ENCODE results near the gene CTXN1.

The CTXN1 gene

DNA sequence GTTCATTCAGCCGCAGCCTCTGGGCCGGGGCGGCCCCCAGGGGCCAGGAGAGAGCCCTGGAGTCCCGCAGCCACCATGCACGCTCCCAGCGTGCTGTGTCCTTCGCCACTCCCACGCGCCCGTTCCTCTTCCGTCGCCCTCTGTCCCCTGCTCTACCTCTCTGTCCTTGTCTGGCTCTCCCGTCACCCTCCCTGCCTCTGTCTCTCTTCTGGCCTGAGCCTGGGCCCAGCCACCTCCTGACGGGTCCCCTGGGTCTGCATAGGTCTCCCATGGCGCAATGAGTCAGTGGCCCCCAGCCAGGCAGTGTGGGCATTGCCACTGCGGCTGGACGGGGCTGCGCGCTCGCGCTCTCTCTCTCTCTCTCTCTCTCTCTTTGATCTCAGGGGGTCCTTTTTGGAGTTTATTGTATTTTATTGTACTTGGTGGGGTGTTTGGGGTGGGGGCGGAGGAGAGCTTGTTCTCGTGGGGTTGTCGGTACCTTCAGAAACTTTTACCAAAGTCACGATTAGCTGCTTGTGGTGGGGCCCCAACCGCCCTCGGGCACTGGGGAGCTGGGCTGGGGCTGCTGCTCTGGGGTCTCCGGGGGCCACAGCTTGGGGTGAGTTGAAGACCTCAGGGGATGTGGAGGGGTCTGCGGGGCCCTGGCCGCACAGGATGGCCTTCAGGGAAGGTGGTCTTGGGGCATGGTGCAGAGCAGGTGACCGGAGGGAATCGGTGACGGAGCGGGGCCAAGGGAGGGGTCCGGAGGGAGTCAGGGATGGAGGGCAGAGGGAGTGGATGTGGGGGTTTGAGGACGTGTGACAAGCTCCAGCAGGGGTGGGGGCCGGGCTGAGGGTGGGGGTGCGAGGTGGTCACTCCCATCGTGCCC lies 13.0 kb downstream of the CTXN1 start:
- DNase-seq, result no peak

DNA sequence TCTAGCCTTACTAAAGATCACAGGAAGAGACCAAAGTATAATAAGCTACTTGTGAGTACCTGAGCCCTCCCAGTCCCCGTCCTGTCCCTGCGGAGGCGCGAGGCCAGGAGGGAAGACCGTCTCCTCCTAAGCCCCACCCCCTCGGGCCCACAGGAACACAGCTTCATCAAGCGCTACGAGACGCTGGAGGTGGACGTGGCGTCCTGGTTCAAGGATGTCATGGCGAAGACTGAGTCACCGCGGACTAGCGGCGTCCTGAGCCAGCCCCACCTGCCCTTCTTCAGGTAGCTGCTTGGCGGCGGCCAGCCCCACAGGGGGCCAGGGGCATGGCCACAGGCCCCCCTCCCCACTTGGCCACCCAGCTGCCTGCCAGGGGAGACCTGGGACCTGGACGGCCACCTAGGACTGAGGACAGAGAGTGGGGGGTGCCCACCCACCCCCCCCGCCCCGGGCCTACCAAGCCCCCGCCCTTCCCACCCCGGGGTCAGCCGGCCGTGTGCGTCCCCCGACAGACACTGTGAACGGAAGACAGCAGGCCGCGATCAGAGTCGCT lies 13.7 kb downstream of the CTXN1 start:
- no peak for DNase-seq

DNA sequence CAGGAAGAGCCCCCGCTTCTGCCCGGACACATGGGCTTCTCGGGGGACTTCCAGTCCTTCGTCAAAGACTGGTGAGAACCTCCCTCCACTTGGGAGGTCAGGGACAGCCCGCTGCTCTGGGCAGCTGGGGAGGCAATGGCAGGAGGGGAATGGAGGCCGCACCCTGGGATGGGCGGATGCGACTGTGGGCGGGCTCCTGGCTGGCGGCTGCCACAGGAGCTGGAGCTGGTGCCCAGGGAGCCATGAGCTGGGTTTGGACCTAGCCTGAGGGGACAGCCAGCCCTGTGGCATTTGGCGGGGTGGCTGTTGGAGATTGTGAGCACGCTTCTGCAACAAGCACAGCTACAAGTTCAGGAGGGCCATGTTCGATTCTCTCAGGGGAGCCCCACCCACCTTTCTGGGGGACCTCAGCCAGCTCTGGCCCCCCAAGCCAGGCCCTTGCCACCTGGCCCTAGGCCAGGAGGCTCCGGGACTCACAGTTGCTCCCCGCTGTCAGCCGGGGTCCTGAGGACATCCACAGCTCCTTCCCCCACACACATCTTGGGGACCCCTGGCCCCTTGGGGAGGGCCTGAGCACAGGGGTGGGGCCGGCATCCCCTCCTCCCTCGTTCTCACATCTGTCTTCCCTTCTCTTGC lies 14.3 kb downstream of the CTXN1 start:
- no peak for DNase-seq

DNA sequence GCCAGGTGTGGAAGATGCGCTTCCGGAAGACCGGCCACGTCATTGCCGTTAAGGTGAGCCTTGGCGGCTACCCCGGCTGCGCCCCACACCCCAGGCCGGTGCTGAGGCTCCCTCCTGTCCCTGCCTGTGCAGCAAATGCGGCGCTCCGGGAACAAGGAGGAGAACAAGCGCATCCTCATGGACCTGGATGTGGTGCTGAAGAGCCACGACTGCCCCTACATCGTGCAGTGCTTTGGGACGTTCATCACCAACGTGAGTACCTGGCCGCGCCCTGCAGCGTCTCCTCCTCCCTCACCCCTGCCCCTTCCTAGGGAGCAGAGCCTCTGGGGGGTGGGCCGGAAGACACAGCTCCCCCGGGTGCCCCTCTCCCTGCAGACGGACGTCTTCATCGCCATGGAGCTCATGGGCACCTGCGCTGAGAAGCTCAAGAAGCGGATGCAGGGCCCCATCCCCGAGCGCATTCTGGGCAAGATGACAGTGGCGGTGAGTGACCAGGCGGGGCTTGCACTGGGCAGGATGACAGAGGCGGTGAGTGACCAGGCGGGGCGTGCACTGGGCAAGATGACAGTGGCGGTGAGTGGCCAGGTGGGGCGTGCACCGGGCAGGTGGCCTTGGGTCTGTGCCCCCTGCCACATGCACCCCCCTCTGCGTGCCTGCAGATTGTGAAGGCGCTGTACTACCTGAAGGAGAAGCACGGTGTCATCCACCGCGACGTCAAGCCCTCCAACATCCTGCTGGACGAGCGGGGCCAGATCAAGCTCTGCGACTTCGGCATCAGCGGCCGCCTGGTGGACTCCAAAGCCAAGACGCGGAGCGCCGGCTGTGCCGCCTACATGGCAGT lies 15.4 kb downstream of the CTXN1 start:
- no peak for DNase-seq

DNA sequence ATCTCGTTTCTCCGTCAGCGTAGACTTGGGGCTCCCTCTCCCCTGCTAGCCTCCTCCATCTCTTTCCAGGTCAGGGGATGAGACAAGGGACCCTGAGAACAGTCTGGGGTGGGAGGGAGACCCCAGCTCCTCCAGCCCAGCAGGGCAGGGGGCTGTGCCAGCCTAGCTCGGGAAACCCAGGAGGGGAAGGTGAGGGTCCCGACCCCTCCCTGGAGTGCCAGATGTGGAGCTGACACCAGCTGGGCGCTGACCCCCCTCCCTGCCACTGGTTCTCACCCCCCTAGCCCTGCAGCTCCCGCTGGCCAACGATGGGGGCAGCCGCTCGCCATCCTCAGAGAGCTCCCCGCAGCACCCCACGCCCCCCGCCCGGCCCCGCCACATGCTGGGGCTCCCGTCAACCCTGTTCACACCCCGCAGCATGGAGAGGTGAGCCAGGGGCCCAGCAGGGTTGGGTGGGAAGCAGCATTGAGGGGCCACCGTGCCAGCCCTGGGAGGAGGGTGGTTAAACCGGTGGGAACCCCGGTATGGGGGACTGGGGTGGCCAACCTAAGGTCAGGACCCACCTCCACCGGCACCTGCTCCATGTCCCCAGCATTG lies 16.4 kb downstream of the CTXN1 start:
- DNase-seq, result no peak

DNA sequence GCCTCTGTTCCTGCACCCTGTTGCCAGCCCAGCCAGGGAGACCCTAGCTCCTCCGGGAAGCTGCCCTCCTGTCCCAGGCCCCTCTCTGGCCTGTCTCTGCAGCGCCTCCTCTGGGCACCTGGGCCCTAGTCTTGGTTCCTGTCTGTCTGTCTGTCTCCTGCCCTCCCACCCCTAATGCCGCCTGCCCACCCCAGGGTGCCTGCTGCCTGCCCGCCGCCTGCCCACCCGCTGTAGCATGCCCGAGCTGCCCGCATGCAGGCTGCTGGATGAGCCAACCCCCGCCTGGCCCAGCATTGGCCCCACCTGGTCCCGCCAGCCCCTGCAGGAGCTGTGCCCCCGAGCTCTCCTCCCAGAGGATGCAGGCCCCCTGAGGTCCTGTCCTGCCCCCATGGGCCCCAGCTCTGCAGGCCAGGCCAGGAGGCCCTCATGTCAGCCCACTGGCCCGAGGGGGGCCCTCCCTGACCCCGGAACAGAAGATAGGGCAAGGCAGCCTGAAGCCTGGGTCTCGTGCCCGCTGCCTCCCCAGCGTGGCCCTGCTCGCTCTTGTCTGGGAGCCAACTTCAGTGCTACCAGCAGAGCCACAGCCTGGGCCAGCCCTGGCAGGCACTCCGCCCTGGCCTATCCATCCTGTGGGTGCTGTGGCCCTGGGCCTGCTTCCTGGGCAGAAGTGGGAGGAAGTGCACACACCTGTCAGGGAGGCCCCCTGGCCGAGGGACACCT lies 17.0 kb downstream of the CTXN1 start:
- DNase-seq, result no peak

DNA sequence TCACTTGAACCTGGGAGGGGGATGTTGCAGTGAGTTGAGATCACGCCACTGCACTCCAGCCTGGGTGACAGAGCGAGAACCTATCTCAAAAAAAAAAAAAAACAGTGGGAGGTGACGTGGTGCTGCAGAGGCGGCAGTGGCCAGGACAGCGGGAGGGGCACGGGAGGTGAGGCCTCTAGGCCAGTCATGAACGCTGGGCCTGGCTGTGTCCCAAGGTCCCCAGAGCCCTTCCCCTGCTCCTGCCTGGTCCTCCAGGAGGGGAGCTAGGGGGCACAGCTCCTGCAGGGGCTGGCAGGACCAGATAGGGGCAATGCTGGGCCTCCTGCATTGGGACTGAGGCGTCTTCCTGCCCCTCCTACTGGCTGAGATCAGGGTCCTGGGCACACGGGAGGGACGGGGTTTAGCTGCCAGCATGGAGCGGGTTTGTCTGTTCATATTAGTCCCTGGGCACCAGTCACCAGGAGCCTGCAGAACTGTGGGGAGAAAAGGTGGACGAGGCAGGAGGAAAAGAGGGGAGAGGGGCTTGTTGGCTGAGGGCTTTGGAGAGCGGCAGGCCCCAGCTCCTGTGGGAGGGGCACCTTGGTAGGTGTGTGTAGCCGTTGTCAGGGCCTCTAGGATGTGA lies 17.7 kb downstream of the CTXN1 start:
- DNase-seq, result no peak

DNA sequence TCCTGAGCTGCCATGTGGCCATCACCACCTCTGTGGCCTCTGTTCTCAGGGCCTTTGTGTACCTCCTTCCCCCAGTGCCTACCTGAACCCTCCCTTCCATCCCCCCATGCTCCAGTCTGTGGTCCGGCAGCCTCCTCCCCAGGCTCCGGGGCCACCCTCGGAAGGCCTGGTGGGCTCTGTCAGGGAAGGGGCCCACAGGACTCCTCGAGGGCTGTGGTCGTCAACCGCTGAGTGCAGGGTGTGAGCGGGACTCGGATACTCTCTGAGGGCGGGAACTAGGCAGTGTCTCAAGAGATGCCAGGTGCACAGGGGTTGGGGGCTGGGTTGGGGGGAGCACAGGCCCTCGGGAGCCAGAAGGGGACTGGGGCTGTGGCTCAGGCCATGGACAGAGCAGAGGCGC lies 18.4 kb downstream of the CTXN1 start:
- DNase-seq, result no peak

DNA sequence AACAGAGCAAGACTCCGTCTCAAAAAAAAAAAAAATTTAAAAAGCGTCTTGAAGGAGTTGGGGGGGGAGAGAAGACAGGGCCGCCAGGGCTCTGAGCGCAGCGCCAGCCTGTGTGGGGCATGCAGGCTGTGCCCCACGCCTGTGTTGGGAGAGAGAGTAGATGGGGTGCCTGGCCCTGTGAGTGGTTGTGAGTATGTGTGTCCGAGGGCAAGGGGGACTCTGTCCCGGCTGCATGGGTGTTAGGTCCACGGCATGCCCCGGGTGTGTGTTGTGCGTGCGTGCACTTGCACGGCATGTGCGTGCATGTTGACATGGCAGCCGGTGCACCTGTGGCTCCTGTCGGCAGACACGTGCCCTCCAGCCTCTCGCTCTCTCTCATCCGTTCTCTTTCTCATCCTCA lies 18.8 kb downstream of the CTXN1 start:
- DNase-seq, result no peak

DNA sequence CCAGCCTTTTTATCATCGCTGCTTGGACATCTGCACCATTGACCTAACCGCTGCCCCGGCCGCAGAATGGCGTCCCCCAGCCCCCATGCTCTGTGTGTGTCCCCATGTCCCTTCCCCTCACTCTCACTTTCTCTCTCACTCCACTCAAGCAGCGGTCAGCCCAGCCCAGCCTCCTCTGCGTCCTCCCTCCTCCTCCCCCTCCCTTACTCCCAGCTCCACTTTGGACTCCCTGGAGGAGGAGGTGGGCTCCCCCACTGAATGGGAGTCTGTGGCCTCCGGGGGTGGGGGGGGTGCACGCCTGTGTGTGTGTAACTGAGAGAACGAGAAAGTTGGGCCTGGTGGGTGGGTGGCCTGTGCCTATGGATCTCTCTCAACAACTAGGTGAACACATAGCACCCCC lies 20.1 kb downstream of the CTXN1 start:
- no peak for DNase-seq

DNA sequence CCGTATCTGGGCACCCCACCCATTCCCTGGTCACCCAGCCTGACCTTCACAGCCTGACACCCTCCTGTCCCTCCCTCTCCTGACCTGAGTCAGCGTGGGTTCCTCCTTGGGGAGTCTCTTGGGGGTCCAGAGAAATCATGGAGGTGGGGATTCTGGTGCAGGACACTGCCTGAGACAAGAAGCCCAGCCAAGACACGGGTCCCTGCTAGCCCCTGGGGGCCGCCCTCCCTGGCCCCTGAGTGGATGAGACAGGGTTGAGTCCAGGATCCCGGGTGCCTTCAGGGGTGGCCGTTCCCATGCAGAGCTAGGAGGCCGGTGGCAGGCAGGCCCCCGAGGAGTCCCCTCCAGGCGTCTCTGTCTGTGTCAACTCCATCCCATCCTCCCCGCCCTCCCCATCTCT lies 20.7 kb downstream of the CTXN1 start:
- DNase-seq, result no peak

DNA sequence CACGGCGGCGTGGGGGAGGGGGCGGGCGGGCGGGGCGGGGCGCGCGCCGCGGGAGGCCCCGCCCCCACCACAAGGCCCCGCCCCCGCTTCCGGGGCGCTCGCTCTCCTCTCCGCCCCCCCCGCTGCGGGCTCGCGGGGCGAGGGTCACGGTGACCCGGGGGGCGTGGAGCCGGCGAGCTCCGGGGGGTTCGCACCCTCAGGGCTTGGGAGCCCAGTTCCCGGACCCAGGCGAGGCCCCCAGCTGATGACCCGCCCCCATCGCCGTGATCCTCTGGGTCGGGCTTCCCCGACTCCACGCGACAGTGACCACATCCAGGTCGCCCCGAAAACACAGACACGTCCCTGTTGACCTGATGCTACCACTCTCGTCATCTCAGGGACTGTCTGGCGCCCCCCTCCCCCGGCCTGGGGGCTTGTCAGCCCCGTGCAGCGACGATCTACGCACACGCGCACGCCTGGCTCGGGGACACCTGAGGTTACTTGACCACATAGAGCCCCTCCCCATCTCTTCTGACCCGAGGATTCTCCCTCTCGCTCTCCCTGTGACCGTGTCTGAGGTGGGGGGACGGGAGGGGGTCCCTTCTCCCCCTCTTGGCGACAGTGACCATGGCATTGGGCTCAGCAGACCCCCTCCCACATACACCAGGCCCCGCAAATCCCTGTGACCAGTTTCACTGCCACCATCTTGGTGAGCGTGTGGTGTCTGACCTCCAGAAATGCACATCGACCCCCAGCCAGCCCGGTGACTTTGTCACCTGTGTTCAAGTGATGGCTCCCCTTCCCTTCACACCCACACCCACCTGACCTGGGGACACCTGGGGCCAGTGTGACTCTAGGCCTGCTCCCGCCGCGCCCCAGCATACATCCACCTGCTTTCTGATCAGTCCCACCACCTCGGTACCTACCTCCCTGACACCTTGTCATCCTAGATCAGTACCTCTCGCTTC lies 21.6 kb downstream of the CTXN1 start:
- peak; percentile 64 for DNase-seq

DNA sequence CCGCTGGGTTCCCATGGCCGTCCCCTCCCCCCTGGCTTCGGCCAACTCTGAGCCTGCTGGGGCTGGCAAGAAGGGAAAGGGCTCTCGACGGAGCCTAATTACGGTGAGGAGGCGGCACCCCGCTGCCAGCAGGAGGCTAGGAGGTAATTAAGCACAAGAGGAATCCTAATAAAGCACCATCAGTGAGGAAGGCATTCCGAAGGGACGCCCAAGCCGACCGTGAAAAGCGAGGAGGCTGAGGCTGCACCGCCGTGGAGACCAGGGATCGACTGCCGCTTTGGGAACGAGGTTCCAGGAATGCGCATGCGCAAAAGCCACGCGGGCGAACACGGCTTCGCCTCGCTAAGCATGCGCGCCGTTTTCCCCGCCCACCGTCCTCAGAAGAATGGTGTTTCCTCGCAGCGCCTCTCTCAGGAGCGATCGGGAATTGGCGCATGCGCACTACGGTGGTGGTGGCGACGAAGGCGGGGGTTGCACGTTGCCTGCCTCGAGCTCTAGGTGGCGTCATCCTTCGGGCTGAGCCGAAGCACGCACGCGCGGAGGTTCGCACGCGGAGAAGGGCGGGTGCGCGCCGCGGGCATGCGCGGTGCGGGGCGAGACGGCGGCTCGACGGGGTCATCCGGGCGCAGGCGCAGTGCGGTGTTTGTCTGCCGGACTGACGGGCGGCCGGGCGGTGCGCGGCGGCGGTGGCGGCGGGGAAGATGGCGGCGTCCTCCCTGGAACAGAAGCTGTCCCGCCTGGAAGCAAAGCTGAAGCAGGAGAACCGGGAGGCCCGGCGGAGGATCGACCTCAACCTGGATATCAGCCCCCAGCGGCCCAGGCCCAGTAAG lies 22.5 kb downstream of the CTXN1 start, which contains the start of gene MAP2K7:
Gene MAP2K7 (plus strand): TSS at position 634 of the 830 bp plus-strand sequence. CDS start 68 bp downstream, at position 702.
- peak; percentile 100 for DNase-seq

DNA sequence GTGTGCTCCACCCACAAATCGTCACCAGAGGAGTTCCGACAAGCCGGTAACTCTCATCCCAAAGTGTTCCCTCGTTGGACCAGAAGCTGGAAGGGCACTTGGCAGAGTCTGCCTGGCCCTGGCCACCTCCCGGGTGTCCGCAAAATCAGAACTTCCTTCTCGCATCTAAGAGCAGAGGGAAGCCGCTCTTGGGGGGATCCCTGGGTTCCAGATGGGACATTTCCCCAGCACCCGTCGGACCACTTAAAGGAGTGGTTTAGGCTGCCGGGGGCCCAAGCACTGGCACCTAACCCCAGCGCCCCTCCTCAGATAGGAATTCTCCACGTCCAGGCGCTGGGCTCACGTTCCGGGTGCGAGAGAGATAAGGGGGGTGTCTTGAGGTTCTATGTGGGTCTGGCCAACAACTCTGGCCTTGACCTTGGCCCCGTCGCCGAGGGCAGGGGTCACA lies 23.1 kb downstream of the CTXN1 start:
- DNase-seq, result no peak

DNA sequence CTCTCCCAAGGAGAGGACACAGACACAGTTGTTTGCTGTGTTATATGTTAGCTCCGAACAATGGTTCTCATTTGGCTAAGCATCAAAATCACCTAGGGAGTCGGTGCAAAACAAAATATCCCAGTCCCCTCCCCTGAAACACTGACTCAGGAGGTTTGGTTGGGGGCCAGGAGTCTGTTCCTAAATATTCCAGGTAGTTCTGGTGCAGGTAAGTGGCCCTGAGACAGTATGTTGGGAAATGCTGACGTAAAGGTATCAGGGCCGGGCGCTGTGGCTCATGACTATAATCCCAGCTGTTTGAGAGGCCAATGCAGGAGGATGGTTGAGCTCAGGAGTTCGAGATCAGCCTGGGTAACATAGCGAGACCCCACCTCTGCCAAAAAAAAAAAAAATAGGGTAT lies 24.6 kb downstream of the CTXN1 start:
- no peak for DNase-seq

DNA sequence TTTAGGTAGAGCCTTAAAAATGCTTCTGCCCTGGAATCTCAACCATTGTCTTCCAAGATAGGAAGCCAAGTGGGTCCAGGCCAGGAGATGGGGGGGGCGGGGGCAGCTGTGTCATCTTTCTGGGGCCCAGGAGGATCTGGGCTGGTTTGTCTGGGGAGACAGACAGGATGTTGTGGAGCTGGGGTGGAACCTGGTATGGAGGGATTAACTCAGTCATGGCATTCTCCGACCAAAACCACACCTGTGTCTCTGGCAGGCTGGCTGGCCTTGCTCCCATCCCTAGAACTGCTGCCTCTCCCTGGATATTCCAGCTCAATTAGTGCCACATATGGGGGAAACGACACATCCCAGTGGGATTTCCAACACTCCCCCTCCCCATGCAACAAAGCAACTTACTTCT lies 25.0 kb downstream of the CTXN1 start:
- DNase-seq, result no peak

DNA sequence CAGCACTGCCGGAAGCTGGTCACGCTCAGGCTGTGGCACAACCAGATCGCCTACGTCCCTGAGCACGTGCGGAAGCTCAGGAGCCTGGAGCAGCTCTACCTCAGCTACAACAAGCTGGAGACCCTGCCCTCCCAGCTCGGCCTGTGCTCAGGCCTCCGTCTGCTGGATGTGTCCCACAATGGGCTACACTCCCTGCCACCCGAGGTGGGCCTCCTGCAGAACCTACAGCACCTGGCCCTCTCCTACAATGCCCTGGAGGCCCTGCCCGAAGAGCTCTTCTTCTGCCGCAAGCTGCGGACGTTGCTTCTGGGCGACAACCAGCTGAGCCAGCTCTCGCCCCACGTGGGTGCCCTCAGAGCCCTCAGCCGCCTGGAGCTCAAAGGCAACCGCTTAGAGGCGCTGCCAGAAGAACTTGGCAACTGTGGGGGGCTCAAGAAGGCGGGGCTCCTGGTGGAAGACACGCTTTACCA lies 25.5 kb downstream of the CTXN1 start:
- no peak for DNase-seq

DNA sequence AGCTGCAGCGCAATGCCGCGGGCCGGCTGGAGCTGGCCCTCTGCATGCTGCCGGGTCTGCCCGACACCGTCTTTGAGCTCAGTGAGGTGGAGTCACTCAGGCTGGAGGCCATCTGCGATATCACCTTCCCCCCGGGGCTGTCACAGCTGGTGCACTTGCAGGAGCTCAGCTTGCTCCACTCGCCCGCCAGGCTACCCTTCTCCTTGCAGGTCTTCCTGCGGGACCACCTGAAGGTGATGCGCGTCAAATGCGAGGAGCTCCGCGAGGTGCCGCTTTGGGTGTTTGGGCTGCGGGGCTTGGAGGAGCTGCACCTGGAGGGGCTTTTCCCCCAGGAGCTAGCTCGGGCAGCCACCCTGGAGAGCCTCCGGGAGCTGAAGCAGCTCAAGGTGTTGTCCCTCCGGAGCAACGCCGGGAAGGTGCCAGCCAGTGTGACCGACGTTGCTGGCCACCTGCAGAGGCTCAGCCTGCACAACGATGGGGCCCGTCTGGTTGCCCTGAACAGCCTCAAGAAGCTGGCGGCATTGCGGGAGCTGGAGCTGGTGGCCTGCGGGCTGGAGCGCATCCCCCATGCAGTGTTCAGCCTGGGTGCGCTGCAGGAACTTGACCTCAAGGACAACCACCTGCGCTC lies 26.1 kb downstream of the CTXN1 start:
- no peak for DNase-seq

DNA sequence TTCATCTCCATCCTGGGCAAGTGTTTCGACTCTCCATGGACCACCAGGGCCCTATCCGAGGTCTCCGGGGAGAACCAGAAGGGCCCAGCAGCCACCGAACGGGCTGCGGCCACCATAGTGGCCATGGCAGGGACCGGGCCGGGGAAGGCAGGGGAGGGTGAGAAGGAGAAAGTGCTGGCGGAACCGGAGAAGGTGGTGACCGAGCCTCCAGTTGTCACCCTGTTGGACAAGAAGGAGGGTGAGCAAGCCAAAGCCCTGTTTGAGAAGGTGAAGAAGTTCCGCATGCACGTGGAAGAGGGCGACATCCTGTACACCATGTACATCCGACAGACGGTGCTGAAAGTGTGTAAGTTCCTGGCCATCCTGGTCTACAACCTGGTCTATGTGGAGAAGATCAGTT lies 27.0 kb downstream of the CTXN1 start:
- no peak for DNase-seq
